GM21360 (cell line): ENCODE measurements around the gene ZCCHC24.
A peak's percentile ranks its signal among the peaks of the same experiment; 100 is the strongest.

Experiments used
- ATAC-seq: cut with Tn5 transposase; IDR thresholded peaks from one replicate; pipeline ENCODE4 v1.9.1; 2021; ENCODE audit warnings: mild to moderate bottlenecking, moderate library complexity; ENCODE audit not compliant: unreplicated experiment

ZCCHC24 gene

DNA sequence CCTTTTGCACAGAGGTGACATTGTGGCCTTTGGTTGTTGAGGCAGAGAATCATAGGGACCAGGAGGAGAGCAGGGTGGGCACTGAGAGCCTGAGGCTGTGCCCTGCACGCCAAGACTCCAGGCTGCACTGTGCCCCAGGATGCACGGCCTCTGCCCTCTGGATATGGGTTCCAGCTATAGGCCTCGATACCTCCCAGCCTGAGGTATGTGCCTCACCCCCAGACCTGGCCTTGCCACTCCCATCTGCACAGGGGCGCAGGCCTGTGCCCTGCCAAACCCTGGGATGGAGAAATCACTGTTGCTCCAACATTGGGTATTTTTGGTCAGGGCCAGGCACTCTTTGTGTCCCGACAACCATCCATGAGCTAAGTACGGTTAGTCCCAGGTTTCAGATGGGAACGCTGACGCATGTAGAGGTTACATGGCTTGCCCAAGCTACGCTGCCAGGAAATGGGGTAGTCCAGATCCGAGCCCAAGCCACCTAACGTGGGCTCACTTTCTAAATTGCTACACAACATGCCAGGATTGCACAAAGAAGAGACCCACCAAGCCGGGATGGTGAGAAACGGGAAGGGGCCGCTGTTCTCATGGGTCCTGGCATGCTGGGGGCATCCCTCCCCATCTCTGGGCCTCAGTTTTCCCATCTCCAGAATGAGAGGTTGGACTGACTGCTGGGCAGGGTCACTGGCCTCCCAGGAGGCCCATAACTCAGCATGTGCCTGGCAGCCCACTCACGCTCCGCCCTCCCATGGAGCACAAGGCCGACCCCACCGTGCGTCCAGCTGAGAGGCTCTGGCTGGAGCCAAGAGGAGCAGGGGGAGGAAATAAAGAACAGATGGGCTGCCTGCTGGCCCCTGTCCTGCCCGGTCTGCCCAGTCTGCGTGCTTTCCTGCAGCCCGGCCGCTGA is 44.2 kb downstream of the ZCCHC24 start:
- no peak for ATAC-seq

GRCh38 chr10:79400146-79401004 is 45.0 kb downstream of the ZCCHC24 start:
- no peak for ATAC-seq

GRCh38 chr10:79399223-79399831 is 46.1 kb downstream of the ZCCHC24 start:
- no peak for ATAC-seq

GRCh38 chr10:79398642-79399041 is 46.8 kb downstream of the ZCCHC24 start:
- no peak for ATAC-seq

GRCh38 chr10:79397575-79398303 is 47.7 kb downstream of the ZCCHC24 start:
- no peak for ATAC-seq

DNA sequence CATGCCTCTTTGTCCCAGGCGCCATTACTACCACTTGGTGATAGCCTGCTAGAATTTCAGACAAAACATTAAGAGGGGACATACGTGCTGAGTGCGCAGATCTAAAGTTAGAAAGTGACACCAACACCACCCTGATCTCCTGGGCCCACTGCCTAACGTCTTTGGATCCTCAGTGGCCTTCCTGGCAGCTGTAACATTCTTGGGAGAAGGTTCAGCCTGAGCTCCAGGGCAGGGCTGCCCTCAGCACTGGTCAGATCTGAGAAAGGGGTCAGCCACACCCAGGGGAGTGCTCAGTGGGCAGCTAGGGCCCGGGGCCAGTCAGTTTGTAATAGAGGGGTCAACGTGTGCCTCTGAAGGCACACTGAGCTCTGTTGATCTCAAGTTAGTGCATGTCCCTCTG is 48.4 kb downstream of the ZCCHC24 start:
- ATAC-seq, result no peak

DNA sequence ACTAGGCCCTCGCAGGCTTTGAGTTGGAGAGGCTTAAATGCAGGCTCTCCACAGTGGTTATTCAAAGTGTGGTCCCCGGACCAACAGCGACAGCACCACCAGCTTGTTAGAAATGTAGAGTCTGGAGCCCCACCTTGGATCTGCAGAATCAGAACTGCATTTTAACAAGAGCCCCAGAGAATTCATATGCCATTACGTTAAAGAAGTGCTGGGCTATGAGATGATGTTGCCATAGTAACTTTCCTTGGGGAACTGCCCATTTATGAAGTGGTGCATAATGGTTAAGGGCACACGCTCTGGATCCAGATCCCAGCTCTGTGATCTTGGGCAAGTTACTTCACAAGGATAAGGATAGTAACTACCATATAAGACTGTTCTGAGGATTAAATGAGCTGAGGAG is 48.9 kb downstream of the ZCCHC24 start:
- ATAC-seq, result no peak

DNA sequence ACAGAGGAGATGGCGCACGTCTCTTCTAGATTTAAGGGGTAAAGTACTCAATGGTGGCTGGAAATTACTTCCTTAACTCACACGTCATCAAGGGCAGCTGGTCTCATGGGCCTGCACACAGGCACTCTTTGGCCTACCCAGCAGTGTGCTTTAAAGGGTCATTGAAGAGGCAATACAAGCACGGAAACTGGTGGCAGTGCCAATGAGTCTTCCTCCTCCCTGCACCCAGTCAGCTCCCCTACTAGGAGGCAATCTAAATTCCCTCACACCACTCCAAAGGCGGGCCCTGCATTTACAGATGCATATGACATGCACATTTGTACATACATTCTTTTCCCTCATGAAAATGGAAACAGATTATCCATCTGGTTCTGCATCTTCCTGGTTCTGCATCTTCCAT is 50.8 kb downstream of the ZCCHC24 start:
- ATAC-seq, result no peak

GRCh38 chr10:79393924-79394610 is 51.4 kb downstream of the ZCCHC24 start:
- ATAC-seq, result no peak

- no peak for ATAC-seq
These were observed 52.1 kb downstream of the ZCCHC24 start for GRCh38 chr10:79393221-79393923.

GRCh38 chr10:79392506-79393176 is 52.8 kb downstream of the ZCCHC24 start:
- no peak for ATAC-seq

- no peak for ATAC-seq
These were observed 53.4 kb downstream of the ZCCHC24 start for GRCh38 chr10:79392020-79392398.

- ATAC-seq, result no peak
These were observed 54.0 kb downstream of the ZCCHC24 start for GRCh38 chr10:79391231-79392019.

DNA sequence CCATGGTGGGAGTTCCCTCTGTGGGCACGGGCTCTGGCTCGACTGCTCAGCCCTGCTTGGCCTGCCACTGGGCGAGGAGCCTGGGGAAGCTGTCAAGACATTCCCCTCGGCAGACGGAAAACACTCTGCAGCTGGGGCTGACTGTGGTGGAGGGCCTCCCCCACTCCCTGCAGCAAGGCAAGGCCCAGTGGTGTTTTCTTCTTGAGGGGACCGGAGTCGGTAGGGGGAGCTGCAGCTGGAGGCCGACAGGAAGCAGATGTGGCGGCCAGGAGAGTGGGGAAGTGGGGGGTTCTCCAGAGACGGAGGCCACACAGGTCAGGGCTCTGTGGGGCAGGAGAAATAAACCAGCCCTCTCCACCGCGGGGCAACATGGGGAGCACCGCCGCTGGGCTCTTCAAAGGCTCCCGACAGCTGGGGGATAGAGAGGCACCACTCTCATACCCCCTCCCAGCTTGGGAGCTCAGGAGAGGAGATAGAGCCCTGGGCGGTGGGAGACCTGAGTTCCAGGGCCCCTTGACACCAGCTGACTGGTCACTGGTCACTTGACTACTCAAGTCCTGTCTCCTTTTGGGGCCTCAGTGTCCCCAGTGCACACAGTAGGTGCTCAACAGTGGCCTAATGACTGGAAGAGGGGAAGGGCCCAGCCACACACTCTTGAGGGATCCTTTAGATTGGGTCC is 54.7 kb downstream of the ZCCHC24 start:
- ATAC-seq, result peak; percentile 49

DNA sequence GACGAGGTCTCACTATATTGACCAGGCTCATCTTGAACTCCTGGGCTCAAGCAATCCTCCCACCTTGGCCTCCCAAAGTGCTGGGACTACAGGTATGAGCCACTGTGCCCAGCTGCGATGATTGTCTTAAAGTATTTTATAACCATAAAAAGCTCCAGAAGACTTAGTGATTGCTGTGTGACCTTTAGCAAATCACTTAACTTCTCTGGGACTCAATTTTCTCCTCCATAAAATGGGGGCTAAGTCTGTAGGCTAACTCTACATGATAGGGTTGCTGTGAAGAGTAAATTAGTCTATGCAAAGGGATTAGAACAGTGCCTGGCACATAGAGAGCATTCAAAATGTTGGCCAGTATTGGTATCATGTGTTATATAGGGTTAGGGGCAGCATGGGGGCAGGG is 55.4 kb downstream of the ZCCHC24 start:
- ATAC-seq, result no peak

DNA sequence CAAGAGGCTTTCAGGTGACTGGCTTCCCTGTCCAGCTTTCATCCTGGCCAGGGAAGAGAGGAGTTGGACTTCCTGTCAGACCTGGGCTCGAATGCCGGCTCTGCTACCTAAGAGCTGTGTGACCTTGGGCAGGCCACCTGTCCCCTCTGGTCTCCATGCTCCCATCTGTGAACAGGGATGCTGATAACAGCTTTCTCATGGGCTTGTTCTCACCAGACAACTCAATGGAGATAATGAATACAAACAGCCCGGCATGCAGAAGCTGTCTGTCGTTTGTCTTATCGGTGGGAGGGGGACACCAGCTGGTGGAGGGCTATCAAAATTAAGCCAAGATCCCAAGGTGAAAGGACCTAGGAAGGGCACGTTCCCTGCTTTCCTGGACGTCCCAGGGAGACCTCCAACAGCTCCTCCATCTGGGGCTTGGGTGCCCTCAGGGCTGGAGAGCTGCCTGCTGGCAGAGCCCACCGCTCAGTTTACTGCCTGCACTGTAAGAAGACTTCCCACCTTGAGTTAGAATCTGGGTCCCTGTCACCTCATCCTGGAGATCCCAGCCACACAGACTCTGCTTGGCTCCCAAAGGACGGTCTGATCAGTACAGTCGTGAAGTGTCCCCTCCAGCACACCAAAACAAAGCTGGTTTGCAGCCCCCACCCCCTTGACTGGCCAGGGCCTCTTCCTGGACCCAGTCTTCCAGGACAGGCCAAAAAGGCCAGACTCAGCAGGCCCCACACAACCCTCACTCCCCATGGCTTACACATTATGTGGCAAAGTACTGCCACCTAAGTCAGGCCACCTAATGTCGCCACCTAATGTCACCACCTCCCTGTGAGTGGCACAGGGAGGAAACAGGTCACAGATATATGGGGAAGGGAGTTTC is 57.2 kb downstream of the ZCCHC24 start:
- ATAC-seq, result no peak

DNA sequence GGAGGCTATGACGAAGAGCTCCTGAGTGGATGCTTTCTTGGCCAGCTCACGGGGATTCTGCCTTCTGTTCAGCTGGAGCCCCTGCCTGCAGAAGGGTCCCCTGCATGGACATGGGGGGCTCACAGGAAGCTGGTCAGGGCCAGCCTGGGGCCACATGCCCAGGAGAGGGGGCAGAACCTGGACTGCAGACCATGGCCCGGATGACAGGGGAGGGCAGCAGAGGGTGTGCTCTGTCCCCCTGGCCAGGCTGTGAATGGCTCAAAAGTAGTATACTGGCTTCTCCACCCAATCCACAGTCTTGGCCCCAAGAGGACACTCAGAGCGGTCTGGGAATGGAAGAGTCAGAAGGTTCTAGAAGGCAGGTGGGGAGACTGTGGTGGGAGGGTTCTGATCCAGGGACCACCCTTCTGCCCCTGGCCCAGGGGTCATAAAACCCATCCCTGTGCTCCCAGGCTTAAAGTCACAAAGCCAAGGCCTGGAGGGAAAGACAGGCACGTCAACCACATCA is 57.9 kb downstream of the ZCCHC24 start:
- no peak for ATAC-seq
